Stimulated activated CD4-positive, alpha-beta T cell treated with anti-CD3 and anti-CD28 coated beads, Interleukin-12 subunit alpha, Interleukin-12 subunit beta, amount 100 ng/mL, for 24 hours (primary cell): Measurements from ENCODE around the gene SRP14.
"Not testable (repeated sequence)": the region's sequence is repeated elsewhere in the genome, so short reads cannot be mapped to it uniquely, and the experiment has no call there.

Experiments used
- DNase-seq, 2 experiments: peaks; one replicate each; pipeline ENCODE4 v3.0.0-alpha.2; 2020; ENCODE audit warnings: low read depth in 2 of 2

Gene SRP14

DNA sequence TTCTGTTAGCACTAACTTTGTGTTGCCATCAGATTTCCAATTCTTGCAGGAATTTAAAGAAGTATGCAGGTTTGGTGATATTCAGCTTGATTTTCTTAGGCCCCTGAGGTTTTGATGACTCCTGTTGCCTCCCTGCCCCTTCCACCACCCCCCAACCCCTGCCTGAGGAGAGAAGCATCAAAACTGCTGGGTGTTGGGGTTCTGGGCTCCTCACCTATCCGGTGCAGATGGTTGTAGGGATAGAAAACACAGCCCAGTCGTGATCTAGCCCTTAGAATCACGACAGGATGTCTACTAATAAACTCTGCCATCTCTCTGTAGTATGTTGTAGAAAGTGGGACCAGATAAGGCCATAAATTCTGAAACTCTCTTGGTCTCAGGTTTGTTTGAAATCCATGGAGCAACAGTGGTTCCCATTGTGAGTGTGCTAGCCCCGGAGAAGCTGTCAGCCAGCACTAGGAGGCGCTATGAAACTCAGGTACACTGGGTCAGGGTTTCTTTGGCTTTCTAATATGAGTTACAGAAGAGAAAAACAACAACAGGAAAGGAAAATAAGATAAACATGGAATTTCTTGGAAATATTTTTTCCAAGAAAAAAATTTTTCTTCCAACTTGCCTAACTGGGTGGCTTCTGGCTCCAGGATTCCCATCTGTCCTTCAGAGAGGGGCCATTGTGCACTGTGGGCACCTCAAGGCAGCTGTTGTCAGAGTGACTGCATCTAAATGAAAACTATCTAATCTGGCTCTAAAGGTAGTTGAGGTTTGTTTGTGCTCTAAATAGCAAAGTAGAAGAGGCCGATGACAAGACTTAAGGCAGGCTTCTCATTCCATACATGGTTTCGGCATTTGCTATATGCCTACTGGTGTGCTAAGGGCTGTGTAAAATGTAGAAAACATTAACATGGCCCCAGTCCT lies 8.7 kb downstream of the SRP14 start:
- no peak for DNase-seq

GRCh38 chr15:40028853-40029252 lies 10.1 kb downstream of the SRP14 start:
- no peak for DNase-seq

- DNase-seq, result no peak
Observed at GRCh38 chr15:40028193-40028592, 10.8 kb downstream of the SRP14 start.

GRCh38 chr15:40016224-40016865 lies 22.6 kb downstream of the SRP14 start:
- DNase-seq, result no peak

DNA sequence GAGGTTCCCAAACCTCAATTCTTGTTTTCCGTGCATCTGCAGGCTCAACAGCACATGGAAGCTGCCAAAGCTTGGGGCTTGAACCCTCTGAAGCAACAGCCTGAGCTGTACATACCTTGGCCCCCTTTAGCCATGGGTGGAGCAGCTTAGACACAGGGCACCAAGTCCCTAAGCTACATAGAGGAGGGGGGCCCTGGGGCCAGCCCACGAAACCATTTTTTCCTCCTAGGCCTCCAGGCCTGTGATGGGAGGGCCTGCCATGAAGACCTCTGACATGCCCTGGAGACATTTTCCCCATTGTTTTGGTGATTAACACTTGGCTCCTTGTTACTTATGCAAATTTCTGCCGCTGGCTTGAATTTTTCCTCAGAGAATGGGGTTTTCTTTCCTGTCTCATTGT lies 24.6 kb downstream of the SRP14 start:
- no peak for DNase-seq

GRCh38 chr15:40013372-40013771 lies 25.6 kb downstream of the SRP14 start:
- not testable (repeated sequence) for DNase-seq

DNA sequence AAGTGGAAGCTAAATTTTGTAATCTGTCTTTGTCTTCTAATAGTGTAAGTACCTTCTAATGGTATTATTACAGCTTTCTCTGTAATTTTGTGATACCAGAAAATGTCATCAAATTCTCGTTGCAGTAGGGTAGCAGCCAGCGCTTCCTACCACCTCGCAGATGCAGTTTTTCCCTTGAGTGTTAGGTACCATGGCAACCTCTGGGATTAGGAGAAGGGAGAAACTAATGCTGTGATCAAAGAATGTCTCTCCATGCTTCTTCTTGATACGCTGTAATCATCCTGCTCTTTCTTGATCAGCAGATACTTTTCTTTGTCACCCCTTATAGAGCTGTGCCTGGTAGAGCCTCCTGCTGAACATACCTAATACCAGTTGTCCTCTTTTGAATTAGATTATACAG lies 27.7 kb downstream of the SRP14 start:
- DNase-seq, result no peak

DNA sequence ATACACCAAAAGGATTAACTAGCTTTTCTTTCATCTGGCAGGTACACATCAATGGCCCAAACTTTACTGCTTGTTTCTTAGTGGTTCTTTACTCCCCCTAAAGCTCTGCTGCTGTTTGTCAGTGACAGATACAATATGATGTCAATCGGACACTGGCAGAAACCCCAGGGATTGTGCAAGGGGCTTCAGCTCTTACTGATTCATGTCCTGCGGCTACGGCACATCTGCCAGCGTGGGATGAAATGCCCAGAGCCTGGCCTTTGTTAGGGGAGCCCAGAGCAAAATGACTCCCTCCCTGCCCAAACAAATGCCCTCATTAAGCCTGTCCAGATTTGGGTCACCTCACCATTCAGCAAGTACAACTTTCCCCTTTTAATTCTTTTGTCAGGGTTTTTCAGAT lies 28.3 kb downstream of the SRP14 start:
- DNase-seq, result no peak

GRCh38 chr15:40008061-40008765 lies 30.8 kb downstream of the SRP14 start:
- no peak for DNase-seq

DNA sequence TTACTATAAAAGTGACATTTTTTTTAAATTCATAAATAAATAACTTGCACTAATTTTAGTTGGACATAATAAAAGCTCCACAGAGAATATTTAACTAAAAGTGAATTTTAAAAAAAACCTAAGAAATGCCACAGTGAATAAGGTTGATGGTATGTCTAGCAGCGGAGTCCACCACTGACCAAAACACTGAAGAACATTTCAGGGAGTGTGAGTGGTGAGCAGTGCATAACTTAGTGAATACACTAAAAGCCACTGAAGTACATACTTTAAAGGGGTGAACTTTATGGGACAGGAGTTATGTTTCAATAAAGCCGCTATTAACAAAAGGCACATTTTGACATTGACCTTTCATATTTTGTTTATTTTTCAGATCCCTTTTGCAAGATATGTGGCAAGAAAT lies 32.3 kb downstream of the SRP14 start:
- DNase-seq, result no peak

- no peak for DNase-seq
Observed at GRCh38 chr15:40006003-40006402, 33.0 kb downstream of the SRP14 start.

- no peak for DNase-seq
Observed at GRCh38 chr15:40003116-40003916, 35.7 kb downstream of the SRP14 start.

DNA sequence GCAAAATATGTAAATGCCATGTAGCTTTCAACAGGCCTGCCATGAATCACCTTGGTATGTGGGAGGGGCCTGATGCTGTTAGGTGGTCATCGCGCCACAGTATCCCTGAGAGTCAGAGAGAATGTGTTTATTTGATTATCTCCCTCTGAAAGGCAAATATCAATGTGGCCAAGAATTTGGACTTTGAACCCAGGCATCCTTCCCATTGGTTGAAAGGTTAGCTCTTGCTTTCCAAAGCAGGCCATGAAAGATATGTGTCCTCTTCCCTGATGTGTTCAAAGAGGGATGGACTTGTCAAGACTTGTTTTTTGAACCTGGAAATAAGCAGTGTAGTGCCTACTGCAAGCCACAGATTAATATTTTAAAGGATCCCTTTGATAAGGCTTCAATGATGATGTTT lies 36.7 kb downstream of the SRP14 start:
- DNase-seq, result no peak

DNA sequence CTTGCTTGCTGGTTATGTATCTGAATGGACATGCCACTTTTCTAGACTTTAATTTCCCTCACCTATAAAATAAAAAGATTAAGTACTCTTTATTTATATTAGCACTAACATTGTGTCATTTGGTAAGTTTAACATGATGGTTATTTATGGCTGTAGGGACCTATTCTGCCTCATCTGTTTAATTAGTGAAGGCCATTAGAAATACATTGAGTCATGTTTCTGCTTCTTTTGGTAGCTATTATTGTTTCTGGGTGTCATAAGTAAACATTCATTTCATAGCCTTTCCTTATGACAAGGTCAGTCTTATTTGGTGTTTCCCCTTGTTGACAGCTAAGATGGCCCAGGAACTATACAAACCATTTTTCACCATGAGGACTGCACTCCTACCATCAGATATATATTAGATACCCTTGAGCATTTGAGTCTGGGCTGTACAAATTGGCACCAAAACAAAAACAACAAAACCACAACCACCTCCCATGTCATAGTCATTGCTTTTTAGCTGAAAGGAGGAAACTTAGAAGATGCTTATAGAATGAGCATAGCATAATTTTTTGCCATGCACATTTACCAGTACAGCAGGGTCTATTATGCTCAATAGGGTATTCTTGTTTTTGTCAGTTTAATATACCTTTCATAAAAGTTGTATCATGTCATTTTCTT lies 39.3 kb downstream of the SRP14 start:
- no peak for DNase-seq

DNA sequence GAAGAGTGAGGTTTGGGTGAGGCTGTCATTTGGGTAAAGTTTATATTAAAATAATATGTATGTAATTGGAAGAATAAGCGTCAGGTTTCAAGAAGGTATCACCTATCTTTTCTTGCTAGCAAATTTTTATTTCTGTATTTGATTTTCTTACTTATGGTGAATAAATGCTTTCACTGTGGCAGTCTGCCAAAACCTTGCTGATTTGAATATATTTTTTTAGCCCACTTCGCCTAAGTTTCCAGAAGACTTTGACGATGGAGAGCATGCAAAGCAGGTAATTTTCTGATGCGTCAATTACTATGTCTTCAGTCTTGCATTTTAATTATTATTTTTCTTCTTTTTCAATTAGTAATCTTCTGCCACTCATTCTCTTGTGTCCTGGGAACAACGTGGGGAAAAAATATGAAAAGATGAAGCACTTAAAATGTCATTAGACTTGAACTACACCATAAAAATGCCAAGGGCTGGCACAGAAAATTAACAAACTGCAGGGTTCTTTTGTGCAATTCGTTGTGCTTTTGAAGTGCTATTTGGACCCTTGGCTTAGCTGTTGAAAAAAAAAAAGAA lies 40.4 kb downstream of the SRP14 start:
- DNase-seq, result no peak

GRCh38 chr15:39997639-39998038 lies 41.3 kb downstream of the SRP14 start:
- DNase-seq, result no peak

DNA sequence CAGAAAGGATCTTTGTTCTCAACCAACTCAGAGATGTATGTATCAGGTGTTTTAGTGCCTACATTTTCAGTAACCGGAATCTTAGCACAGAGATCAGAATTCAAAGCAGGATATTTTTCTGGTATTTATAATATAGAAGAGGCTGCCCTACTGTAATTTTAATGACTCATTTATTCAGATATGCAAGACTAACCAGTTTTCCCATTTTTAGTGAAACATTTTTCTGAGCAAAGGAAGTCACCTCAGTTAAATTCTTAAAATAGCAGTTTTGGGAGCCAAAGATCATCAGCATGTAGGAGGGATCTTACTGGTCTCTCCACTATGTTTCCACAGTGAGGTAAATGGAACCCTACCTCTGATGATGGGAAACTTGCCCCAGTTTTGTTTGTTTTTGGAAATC lies 42.0 kb downstream of the SRP14 start:
- no peak for DNase-seq

DNA sequence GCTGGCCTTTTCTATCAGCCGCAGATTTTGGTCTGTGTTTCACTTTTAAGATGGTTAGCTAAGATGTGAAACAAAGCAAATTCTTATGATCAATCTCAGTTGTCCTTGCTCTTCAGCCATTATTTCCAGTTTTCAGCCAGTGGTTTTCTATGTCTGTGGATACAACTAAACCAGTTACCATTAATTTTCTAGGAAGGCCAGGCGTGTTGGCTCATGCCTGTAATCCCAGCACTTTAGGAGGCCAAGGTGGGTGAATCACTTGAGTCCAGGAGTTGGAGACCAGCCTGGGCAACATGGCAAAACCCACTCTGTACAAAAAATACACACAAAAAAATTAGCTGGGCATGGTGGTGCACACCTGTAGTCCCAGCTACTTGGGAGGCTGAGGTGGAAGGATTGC lies 42.8 kb downstream of the SRP14 start:
- DNase-seq, result not testable (repeated sequence)

DNA sequence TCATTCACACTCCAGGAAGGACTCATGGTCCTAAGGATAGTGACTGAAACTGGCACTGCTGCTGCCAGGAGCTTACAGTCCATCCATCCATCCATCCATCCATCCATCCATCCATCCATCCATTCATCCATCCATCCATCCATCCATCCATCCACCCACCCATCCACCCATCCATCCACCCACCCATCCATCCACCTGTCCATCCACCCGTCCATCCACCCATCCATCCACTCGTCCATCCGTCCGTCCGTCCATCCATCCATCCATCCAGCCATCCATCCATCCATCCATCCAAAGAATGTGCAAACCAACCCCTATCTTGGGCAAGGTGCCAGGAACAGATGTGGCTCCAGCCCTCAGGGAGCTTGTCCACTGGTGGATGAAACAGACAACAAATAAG lies 46.0 kb downstream of the SRP14 start:
- DNase-seq, result not testable (repeated sequence)

DNA sequence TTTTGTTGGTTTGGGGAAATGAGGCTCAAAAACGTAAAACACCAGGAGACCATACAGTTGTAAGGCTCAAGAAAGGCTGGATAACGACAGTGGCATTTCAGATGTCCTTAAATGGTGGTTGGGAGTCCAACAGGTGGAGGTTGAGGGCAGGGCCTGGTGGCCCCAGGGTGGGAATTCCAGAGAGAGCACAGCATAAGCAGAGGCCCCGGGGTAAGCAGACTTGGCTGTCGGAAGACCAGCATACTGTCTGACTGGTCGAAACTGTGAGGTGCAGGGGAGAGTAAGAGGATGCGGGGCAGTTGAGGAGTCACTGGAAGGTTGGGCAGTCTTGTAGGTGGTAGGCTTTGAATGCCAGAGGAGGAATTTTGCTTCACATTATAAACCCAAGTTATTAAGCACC lies 48.3 kb downstream of the SRP14 start:
- no peak for DNase-seq

GRCh38 chr15:39987821-39988220 lies 51.2 kb downstream of the SRP14 start:
- no peak for DNase-seq
